Measurements from ENCODE around the gene SLC25A23. TPM values are rescaled to one million over a fixed set of nuclear protein-coding genes. Genes with fewer than 3 reads are reported as not detected.

Gene SLC25A23
- total RNA-seq, 1 donor from 2014 or later: 16.0 TPM

- no peak overlapping the region for H3K27ac ChIP-seq
- Mint-ChIP-seq H3K27ac (peak overlapping the region; percentile 46), H3K36me3 (no peaks in the 10 kb centered on the region), H3K27me3 (ENCODE audit: insufficient read depth, low read depth) (peaks cover 16% of the 10 kb centered on the region), H3K4me1 (peaks cover 3% of the 10 kb centered on the region), H3K9me3 (no peaks in the 10 kb centered on the region), H3K4me3 (peak overlapping the region; percentile 84)
- TF ChIP-seq, protein P1, sequence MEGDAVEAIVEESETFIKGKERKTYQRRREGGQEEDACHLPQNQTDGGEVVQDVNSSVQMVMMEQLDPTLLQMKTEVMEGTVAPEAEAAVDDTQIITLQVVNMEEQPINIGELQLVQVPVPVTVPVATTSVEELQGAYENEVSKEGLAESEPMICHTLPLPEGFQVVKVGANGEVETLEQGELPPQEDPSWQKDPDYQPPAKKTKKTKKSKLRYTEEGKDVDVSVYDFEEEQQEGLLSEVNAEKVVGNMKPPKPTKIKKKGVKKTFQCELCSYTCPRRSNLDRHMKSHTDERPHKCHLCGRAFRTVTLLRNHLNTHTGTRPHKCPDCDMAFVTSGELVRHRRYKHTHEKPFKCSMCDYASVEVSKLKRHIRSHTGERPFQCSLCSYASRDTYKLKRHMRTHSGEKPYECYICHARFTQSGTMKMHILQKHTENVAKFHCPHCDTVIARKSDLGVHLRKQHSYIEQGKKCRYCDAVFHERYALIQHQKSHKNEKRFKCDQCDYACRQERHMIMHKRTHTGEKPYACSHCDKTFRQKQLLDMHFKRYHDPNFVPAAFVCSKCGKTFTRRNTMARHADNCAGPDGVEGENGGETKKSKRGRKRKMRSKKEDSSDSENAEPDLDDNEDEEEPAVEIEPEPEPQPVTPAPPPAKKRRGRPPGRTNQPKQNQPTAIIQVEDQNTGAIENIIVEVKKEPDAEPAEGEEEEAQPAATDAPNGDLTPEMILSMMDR (IDR thresholded peaks at IDR 0.05): no peak
- TF ChIP-seq EZH2 (IDR thresholded peaks at IDR 0.05) (no peak), EZH2phosphoT487 (IDR thresholded peaks at IDR 0.05) (no peak)
- H3K36me3 ChIP-seq: no peaks in the 10 kb centered on the region
- H2AFZ ChIP-seq (replicated peaks): peak overlapping the region; percentile 89
- no peak overlapping the region for H3K9ac ChIP-seq
- H3K4me3 ChIP-seq: peak overlapping the region; percentile 51
- H3K9me3 ChIP-seq (ENCODE audit: low read depth): no peaks in the 10 kb centered on the region
- H4K20me1 ChIP-seq (ENCODE audit: low read depth): no peaks in the 10 kb centered on the region
- DNase-seq (ENCODE audit: low spot score): peak; percentile 99
- H3K79me2 ChIP-seq (ENCODE audit: low read depth): no peaks in the 10 kb centered on the region
- H3K4me1 ChIP-seq: peaks cover 3% of the 10 kb centered on the region
- peaks cover 34% of the 10 kb centered on the region for H3K27me3 ChIP-seq
- no peaks in the 10 kb centered on the region for H3F3A ChIP-seq (ENCODE audit: low read depth)
- peak overlapping the region; percentile 89 for H3K4me2 ChIP-seq
These were observed 16.7 kb upstream of the SLC25A23 start for GRCh38 chr19:6476155-6476895.

GRCh38 chr19:6475321-6476108 lies 15.9 kb upstream of the SLC25A23 start:
- Histone ChIP-seq H3K4me2 (peak overlapping the region; percentile 89), H3K27ac (no peak overlapping the region), H3K9me3 (ENCODE audit: low read depth) (no peaks in the 10 kb centered on the region), H3K4me3 (peak overlapping the region; percentile 51), H4K20me1 (ENCODE audit: low read depth) (no peaks in the 10 kb centered on the region), H3K9ac (no peak overlapping the region), H3K4me1 (peaks cover 9% of the 10 kb centered on the region), H3K79me2 (ENCODE audit: low read depth) (no peaks in the 10 kb centered on the region), H3K36me3 (no peaks in the 10 kb centered on the region), H3F3A (ENCODE audit: low read depth) (no peaks in the 10 kb centered on the region), H3K27me3 (peaks cover 34% of the 10 kb centered on the region), H2AFZ (replicated peaks) (peak overlapping the region; percentile 84)
- TF ChIP-seq EZH2phosphoT487 (IDR thresholded peaks at IDR 0.05) (no peak), EZH2 (IDR thresholded peaks at IDR 0.05) (no peak)
- TF ChIP-seq, protein P1 (IDR thresholded peaks at IDR 0.05): no peak
- no peaks in the 10 kb centered on the region for H3K9me3 Mint-ChIP-seq
- no peak overlapping the region for H3K27ac Mint-ChIP-seq
- peaks cover 3% of the 10 kb centered on the region for H3K4me1 Mint-ChIP-seq
- peak; percentile 55 for DNase-seq (ENCODE audit: low spot score)
- H3K4me3 Mint-ChIP-seq: peak overlapping the region; percentile 84
- H3K27me3 Mint-ChIP-seq (ENCODE audit: insufficient read depth, low read depth): peaks cover 15% of the 10 kb centered on the region
- H3K36me3 Mint-ChIP-seq: no peaks in the 10 kb centered on the region

GRCh38 chr19:6473647-6474046 lies 14.1 kb upstream of the SLC25A23 start:
- H3K27me3 ChIP-seq: peaks cover 34% of the 10 kb centered on the region
- Mint-ChIP-seq H3K4me1 (peaks cover 9% of the 10 kb centered on the region), H3K36me3 (no peaks in the 10 kb centered on the region), H3K27ac (no peak overlapping the region), H3K9me3 (no peaks in the 10 kb centered on the region), H3K27me3 (ENCODE audit: insufficient read depth, low read depth) (peaks cover 17% of the 10 kb centered on the region), H3K4me3 (no peak overlapping the region)
- no peak for TF ChIP-seq EZH2 (IDR thresholded peaks at IDR 0.05)
- TF ChIP-seq, protein P1 (IDR thresholded peaks at IDR 0.05): no peak
- no peak for TF ChIP-seq EZH2phosphoT487 (IDR thresholded peaks at IDR 0.05)
- H3K9me3 ChIP-seq (ENCODE audit: low read depth): no peaks in the 10 kb centered on the region
- no peak overlapping the region for H3K4me3 ChIP-seq
- DNase-seq (ENCODE audit: low spot score): no peak
- no peak overlapping the region for H3K4me2 ChIP-seq
- H3K27ac ChIP-seq: no peak overlapping the region
- no peaks in the 10 kb centered on the region for H3K79me2 ChIP-seq (ENCODE audit: low read depth)
- no peaks in the 10 kb centered on the region for H3K36me3 ChIP-seq
- no peaks in the 10 kb centered on the region for H4K20me1 ChIP-seq (ENCODE audit: low read depth)
- no peaks in the 10 kb centered on the region for H3F3A ChIP-seq (ENCODE audit: low read depth)
- peaks cover 9% of the 10 kb centered on the region for H3K4me1 ChIP-seq
- H2AFZ ChIP-seq (replicated peaks): no peak overlapping the region
- no peak overlapping the region for H3K9ac ChIP-seq
